Brain microvascular endothelial cell (primary cell): ENCODE data around the gene IFNL2.
"Not testable (repeated sequence)": the region's sequence is repeated elsewhere in the genome, so short reads cannot be mapped to it uniquely, and the experiment has no call there.

Experiments
- DNase-seq: peaks from one replicate; pipeline ENCODE4 v3.0.0-alpha.2; 2020
- H3K27ac ChIP-seq: fragments of 250-450 bp; sonication (Bioruptor Pico); 2 replicates; pipeline ENCODE4 v1.5.1; 2020; ENCODE audit warnings: mild to moderate bottlenecking, moderate library complexity
- H3K27me3 ChIP-seq: fragments of 250-450 bp; sonication (Bioruptor Pico); replicated peaks from 2 replicates; pipeline ENCODE4 v1.5.1; 2020; ENCODE audit warnings: mild to moderate bottlenecking
- H3K36me3 ChIP-seq: fragments of 250-450 bp; sonication (Bioruptor Pico); replicated peaks from 2 replicates; pipeline ENCODE4 v1.5.1; 2020; ENCODE audit warnings: mild to moderate bottlenecking
- H3K4me3 ChIP-seq: 2 replicates; pipeline ENCODE4 v1.5.1; 2011; ENCODE audit warnings: low read depth, mild to moderate bottlenecking, control low read depth, low read length, moderate library complexity
- in situ Hi-C: cut with HindIII; loops from 2 replicates; pipeline ENCODE4 v1.10.0; 2017; ENCODE audit warnings: low sequenced_read_pairs, low pct_ligation_motif_present
- TF ChIP-seq, protein P1 (sequence below): IDR thresholded peaks from 2 replicates; pipeline ENCODE4 v1.5.1; 2011; ENCODE audit warnings: low read depth, mild to moderate bottlenecking, moderate library complexity, low read length, control low read depth, inconsistent platforms; ENCODE audit errors: missing control alignments

IFNL2 gene

GRCh38 chr19:39262496-39262895 is 5.7 kb upstream of the IFNL2 start:
- in situ Hi-C loops, result no loop called here
- DNase-seq, result no peak

GRCh38 chr19:39263912-39264305 is 4.3 kb upstream of the IFNL2 start:
- TF ChIP-seq, protein P1, sequence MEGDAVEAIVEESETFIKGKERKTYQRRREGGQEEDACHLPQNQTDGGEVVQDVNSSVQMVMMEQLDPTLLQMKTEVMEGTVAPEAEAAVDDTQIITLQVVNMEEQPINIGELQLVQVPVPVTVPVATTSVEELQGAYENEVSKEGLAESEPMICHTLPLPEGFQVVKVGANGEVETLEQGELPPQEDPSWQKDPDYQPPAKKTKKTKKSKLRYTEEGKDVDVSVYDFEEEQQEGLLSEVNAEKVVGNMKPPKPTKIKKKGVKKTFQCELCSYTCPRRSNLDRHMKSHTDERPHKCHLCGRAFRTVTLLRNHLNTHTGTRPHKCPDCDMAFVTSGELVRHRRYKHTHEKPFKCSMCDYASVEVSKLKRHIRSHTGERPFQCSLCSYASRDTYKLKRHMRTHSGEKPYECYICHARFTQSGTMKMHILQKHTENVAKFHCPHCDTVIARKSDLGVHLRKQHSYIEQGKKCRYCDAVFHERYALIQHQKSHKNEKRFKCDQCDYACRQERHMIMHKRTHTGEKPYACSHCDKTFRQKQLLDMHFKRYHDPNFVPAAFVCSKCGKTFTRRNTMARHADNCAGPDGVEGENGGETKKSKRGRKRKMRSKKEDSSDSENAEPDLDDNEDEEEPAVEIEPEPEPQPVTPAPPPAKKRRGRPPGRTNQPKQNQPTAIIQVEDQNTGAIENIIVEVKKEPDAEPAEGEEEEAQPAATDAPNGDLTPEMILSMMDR, result no peak
- no peak for DNase-seq
- no peaks in the 10 kb centered on the region for H3K36me3 ChIP-seq
- H3K27ac ChIP-seq, result no peak overlapping the region
- in situ Hi-C loops, result no loop called here
- H3K27me3 ChIP-seq, result peaks cover 40% of the 10 kb centered on the region
- no peak overlapping the region for H3K4me3 ChIP-seq

More at GRCh38 chr19:39262496-39262895, 5.7 kb upstream of the IFNL2 start:
- H3K27ac ChIP-seq, result no peak overlapping the region
- no peaks in the 10 kb centered on the region for H3K36me3 ChIP-seq
- no peak overlapping the region for H3K4me3 ChIP-seq
- TF ChIP-seq, protein P1, result no peak
- H3K27me3 ChIP-seq, result peaks cover 40% of the 10 kb centered on the region

DNA sequence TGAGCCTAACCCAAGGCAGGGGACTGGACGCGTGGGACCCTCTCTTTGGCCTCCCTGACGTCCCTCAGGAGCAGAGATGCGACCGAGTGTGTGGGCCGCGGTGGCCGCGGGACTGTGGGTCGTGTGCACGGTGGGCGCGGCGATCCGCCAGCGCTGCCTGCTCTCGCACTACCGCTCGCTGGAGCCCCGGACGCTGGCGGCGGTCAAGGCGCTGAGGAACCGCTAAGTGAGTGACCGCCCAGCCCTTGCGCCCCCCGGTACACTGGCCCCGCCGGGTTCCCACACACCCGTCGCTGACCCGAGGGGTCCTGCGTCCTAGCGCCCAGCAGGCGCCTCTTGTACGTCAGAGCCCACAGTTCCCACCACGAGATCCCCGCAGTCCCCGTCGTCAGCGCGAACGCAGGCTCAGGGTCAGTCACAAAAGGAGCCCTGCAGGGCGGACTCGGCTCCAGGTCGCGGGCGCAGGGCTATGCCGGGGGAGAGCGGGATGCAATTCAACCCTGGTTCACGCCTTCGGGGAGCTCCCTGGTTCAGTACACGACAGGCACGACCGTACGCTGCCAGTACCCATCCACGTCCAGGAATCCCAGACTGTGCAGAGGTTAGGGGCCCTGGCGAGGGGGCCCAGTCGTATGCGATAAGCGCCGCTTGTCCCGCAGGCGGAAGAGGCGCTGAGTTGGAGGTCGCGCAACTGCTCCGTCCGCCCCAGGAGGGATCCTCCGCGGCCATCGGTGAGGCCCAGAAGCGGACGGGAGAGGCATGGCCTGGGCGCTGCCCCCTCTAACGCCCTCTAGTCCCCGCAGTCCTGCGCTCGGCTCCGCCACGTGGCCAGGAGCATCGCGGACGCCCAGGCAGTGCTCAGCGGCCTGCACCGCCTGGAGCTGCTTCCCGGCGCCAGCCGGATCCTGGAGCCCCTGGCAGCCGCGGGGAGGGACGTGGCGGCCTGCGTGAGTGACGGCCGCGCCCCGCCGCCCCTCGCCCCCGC is 3.6 kb upstream of the IFNL2 start:
- Histone ChIP-seq H3K36me3 (no peaks in the 10 kb centered on the region), H3K4me3 (no peak overlapping the region), H3K27ac (no peak overlapping the region), H3K27me3 (peaks cover 40% of the 10 kb centered on the region)
- DNase-seq, result no peak
- TF ChIP-seq, protein P1, result no peak
- in situ Hi-C loops, result no loop called here

DNA sequence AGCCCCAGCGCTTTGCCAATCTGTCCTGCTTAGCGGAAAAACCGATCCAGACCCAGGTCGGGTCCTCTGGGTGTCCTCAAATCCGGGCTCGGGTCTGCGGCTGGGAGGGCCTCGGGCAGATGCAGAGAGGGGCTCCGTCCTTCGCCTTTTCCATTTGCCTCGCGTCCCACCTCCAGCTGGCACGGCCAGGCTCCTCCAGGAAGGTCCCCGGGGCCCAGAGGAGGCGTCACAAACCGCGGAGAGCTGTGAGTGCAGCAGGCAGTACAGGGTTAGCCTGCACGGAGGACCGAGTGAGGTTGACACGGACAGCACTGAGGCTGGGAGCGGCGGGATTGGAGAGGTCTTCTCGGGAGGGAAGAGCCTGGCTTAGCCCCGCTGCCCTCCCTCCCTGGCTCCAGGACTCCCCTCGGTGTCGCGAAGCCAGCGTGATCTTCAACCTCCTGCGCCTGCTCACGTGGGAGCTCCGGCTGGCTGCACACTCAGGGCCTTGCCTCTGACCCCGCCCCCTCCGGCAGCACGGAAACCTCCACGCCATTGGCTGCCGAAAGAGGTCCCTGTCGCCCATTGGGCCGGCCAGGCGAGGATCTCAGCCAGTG is 2.8 kb upstream of the IFNL2 start:
- Histone ChIP-seq H3K4me3 (no peak overlapping the region), H3K27me3 (peaks cover 40% of the 10 kb centered on the region)

DNA sequence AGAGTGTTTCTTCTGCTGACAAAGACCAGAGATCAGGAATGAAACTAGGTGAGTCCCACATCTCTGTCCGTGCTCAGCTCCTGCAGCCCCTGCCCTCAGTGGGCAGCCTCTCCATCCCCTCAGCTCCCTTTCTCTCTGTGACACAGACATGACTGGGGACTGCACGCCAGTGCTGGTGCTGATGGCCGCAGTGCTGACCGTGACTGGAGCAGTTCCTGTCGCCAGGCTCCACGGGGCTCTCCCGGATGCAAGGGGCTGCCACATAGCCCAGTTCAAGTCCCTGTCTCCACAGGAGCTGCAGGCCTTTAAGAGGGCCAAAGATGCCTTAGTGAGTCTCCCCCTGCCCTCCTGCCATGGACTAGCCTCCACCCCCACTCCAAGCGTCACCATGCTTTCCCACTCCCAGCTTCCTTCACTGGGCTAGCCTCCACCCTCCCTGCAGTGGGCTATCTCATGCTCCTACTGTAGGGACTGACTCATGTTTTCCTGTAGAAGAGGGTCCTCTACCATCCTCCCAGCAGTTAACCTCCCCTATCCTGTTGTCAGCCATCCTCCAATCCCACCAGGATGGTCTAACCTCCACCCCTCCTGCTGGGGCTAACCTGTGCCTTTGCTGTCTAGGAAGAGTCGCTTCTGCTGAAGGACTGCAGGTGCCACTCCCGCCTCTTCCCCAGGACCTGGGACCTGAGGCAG is 481 bp downstream of the IFNL2 start:
- H3K27ac ChIP-seq, in situ Hi-C loops, H3K36me3 ChIP-seq, DNase-seq, H3K4me3 ChIP-seq: not testable (repeated sequence)
- H3K27me3 ChIP-seq, result peaks cover 25% of the 10 kb centered on the region

More for the DNA sequence above, 2.8 kb upstream of the IFNL2 start:
- in situ Hi-C loops, result no loop called here
- DNase-seq, result no peak
- H3K27ac ChIP-seq, result no peak overlapping the region
- TF ChIP-seq, protein P1, result no peak
- no peaks in the 10 kb centered on the region for H3K36me3 ChIP-seq

DNA sequence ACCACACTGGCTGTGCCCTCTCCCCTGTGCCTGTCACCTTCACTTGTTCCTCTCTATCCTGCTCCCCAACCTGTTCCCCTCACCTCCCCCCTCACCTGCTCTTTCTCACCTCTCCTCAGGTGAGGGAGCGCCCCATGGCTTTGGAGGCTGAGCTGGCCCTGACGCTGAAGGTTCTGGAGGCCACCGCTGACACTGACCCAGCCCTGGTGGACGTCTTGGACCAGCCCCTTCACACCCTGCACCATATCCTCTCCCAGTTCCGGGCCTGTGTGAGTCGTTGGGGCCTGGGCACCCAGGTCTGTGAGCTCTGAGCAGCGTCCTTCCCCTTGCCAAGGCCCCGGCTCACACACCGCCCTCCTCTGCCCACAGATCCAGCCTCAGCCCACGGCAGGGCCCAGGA is 1.2 kb downstream of the IFNL2 start:
- H3K4me3 ChIP-seq, in situ Hi-C loops, H3K27ac ChIP-seq, H3K36me3 ChIP-seq, DNase-seq: not testable (repeated sequence)
- peaks cover 18% of the 10 kb centered on the region for H3K27me3 ChIP-seq
